Measurements from ENCODE around the gene LAGE3. TPM values are rescaled to one million over a fixed set of nuclear protein-coding genes. Genes with fewer than 3 reads are reported as not detected.

The LAGE3 gene
- total RNA-seq, 2 donors from 2014 or later, result 20.2 to 27.4 TPM

GRCh38 chrX:154430479-154430878, 48.6 kb downstream of the LAGE3 start:
- DNase-seq (no peak), ATAC-seq (no peak)
- no peaks in the 10 kb centered on the region for H3K9me3 ChIP-seq
- intact Hi-C loops (cut with DNase I), result no loop called here
- TF ChIP-seq CTCF (IDR thresholded peaks at IDR 0.05) (no peak), POLR2A (IDR thresholded peaks at IDR 0.05) (peak in 1 of 3 donors; percentile 6)
- peaks cover 14% of the 10 kb centered on the region for H3K4me1 ChIP-seq
- peak overlapping the region in 2 of 4 donors; percentile 17 to 52 for H3K27ac ChIP-seq
- no peaks in the 10 kb centered on the region for H3K27me3 ChIP-seq
- no peaks in the 10 kb centered on the region for H3K36me3 ChIP-seq (replicated peaks in 1 of 2; ENCODE audit: insufficient read depth in 1 of 2, low read depth in 2 of 2)
- H3K4me3 ChIP-seq, result no peak overlapping the region
- WGBS, 2 donors, result 42 to 84% methylated on average over 5 to 6 of the region's 6 CpGs

GRCh38 chrX:154429711-154430110, 49.4 kb downstream of the LAGE3 start:
- TF ChIP-seq POLR2A (IDR thresholded peaks at IDR 0.05), result no peak
- no peak for TF ChIP-seq CTCF (IDR thresholded peaks at IDR 0.05)
- H3K27ac ChIP-seq, result no peak overlapping the region
- intact Hi-C loops (cut with DNase I), result no loop called here
- no peaks in the 10 kb centered on the region for H3K9me3 ChIP-seq
- 72 to 100% methylated on average over 1 to 2 of the region's 2 CpGs for WGBS, 2 donors
- no peak for DNase-seq
- peaks cover 14% of the 10 kb centered on the region for H3K4me1 ChIP-seq
- no peaks in the 10 kb centered on the region for H3K27me3 ChIP-seq
- H3K36me3 ChIP-seq (replicated peaks in 1 of 2; ENCODE audit: insufficient read depth in 1 of 2, low read depth in 2 of 2), result no peaks in the 10 kb centered on the region
- ATAC-seq, result no peak
- H3K4me3 ChIP-seq, result no peak overlapping the region

- peak; percentile 91 to 95 (median 92) for DNase-seq
- H3K27ac ChIP-seq, result peak within 1 kb of the TSS; percentile 50 to 75 (median 64)
- H3K9me3 ChIP-seq, result no peaks in the 10 kb centered on the region
- 2 to 3% methylated on average over 13 to 58 of the region's 87 CpGs for WGBS, 2 donors
- ATAC-seq, result peak; percentile 100
- TF ChIP-seq CTCF (IDR thresholded peaks at IDR 0.05) (no peak), POLR2A (IDR thresholded peaks at IDR 0.05) (peak; percentile 23 to 54 (median 52))
- intact Hi-C loops (cut with DNase I), result no loop called here
- H3K4me3 ChIP-seq, result peak within 1 kb of the TSS; percentile 32 to 70
- no peaks in the 10 kb centered on the region for H3K27me3 ChIP-seq
- H3K36me3 ChIP-seq (replicated peaks in 1 of 2; ENCODE audit: insufficient read depth in 1 of 2, low read depth in 2 of 2), result no peaks in the 10 kb centered on the region
- H3K4me1 ChIP-seq, result peaks cover 14% of the 10 kb centered on the region
These were observed 50.6 kb downstream of the LAGE3 start, which contains the start of gene ATP6AP1 for GRCh38 chrX:154428176-154429171. ATP6AP1 (plus strand) TSS chrX:154428677; CDS start chrX:154428693, 16 bp downstream.

Small RNAs within 50 kb of the gene (microRNA-seq; reads per million reads assigned to microRNA genes)
- 0 to 0.47 reads per million in 2 donors for gene MIR6858 (ENCODE audit: borderline number of aligned reads in 2 of 2, borderline replicate concordance in 2 of 2)

Small RNAs within 50 kb of the gene (small RNA-seq; reads per million reads assigned to genes)
- gene MIR6858, result not detected
- gene RN7SL697P, result not detected

Other genes starting within 250 kb of the LAGE3 start
- not detected for gene OPN1MW3, start 221.7 kb downstream of the LAGE3 start, total RNA-seq
- gene TEX28, start 184.2 kb downstream of the LAGE3 start, total RNA-seq, result not detected
- not detected for gene TKTL1, start 183.5 kb downstream of the LAGE3 start, total RNA-seq
- 100 to 1,000 TPM; 230 to 308 TPM for gene FLNA, start 104.6 kb downstream of the LAGE3 start, total RNA-seq
- gene EMD, start 100.0 kb downstream of the LAGE3 start, total RNA-seq, result 10 to 100 TPM; 23.6 to 28.3 TPM
- 1,000 to 10,000 TPM; 1,426 to 2,757 TPM for gene RPL10, start 80.9 kb downstream of the LAGE3 start, total RNA-seq
- 10 to 100 TPM in 1 of 2 donors, 1 to 10 TPM in 1; 9.6 to 16.1 TPM for gene DNASE1L1, start 70.0 kb downstream of the LAGE3 start, total RNA-seq
- gene TAFAZZIN, start 67.7 kb downstream of the LAGE3 start, total RNA-seq, result 10 to 100 TPM; 42.0 to 97.6 TPM
- 10 to 100 TPM; 49.8 to 51.4 TPM for gene ATP6AP1, start 50.6 kb downstream of the LAGE3 start, total RNA-seq
- gene GDI1, start 42.1 kb downstream of the LAGE3 start, total RNA-seq, result 10 to 100 TPM; 68.5 to 83.4 TPM
- 10 to 100 TPM; 14.5 to 48.8 TPM for gene FAM50A, start 35.1 kb downstream of the LAGE3 start, total RNA-seq
- 10 to 100 TPM in 1 of 2 donors, 1 to 10 TPM in 1; 7.3 to 19.1 TPM for gene PLXNA3, start 21.0 kb downstream of the LAGE3 start, total RNA-seq
- gene UBL4A, start 7.3 kb upstream of the LAGE3 start, total RNA-seq, result 10 to 100 TPM; 24.9 to 34.9 TPM
- gene SLC10A3, start 11.3 kb upstream of the LAGE3 start, total RNA-seq, result 10 to 100 TPM; 18.9 to 24.7 TPM
- gene FAM3A, start 37.0 kb upstream of the LAGE3 start, total RNA-seq, result 10 to 100 TPM; 32.3 to 48.3 TPM
- 10 to 100 TPM in 1 of 2 donors, 1 to 10 TPM in 1; 7.6 to 16.1 TPM for gene G6PD, start 67.6 kb upstream of the LAGE3 start, total RNA-seq
- 10 to 100 TPM in 1 of 2 donors, 1 to 10 TPM in 1; 9.9 to 11.9 TPM for gene IKBKG, start 68.3 kb upstream of the LAGE3 start, total RNA-seq
- gene CTAG1A, start 105.9 kb upstream of the LAGE3 start, total RNA-seq, result not detected
- gene CTAG1B, start 140.0 kb upstream of the LAGE3 start, total RNA-seq, result not detected
- not detected for gene CTAG2, start 174.3 kb upstream of the LAGE3 start, total RNA-seq

All from body of pancreas (tissue), 4 donors.